H1 (cell line): Measurements from ENCODE around the gene SLC13A2.

Source experiments
- CTCF ChIP-seq, 3 experiments: IDR thresholded peaks; 1 replicate in 2 of 3; 2 replicates in 1 of 3; pipeline versions ENCODE4 v1.5.1 to v1.6.1; 2011; ENCODE audit warnings: low read length in 3 of 3, mild to moderate bottlenecking in 3 of 3, inconsistent platforms in 2 of 3, low read depth in 1 of 3, moderate library complexity in 1 of 3; ENCODE audit not compliant: insufficient read depth in 1 of 3; ENCODE audit errors: control extremely low read depth in 1 of 3
- EZH2 ChIP-seq: fragments of 200-600 bp; sonication (generic); IDR thresholded peaks from 2 replicates; pipeline ENCODE4 v1.7.1; 2012; ENCODE audit warnings: low read depth, mild to moderate bottlenecking, moderate library complexity, low read length, inconsistent platforms; ENCODE audit not compliant: severe bottlenecking
- NRF1 ChIP-seq: IDR thresholded peaks from 2 replicates; pipeline ENCODE4 v1.6.1; 2011; ENCODE audit warnings: mild to moderate bottlenecking, low read depth, low read length, improper control_type of control experiment
- RAD21 ChIP-seq, 2 experiments: IDR thresholded peaks in 1 of 2; conservative IDR thresholded peaks in 1 of 2; 2 replicates each; pipeline ENCODE4 v1.6.1; 2011; ENCODE audit warnings: low read depth in 2 of 2, low read length in 2 of 2, improper control_type of control experiment in 1 of 2, inconsistent platforms in 1 of 2, mild to moderate bottlenecking in 1 of 2, moderate library complexity in 1 of 2
- SAP30 ChIP-seq: fragments of 300-600 bp; sonication (generic); IDR thresholded peaks from 2 replicates; pipeline ENCODE4 v1.7.1; 2012; ENCODE audit warnings: low read length, moderate library complexity, mild to moderate bottlenecking, inconsistent platforms; ENCODE audit not compliant: insufficient read depth, insufficient replicate concordance

GRCh38 chr17:28492352-28493310 is 19.2 kb downstream of the SLC13A2 start:
- TF ChIP-seq EZH2: no peak
- TF ChIP-seq NRF1: no peak
- TF ChIP-seq RAD21 (IDR thresholded peaks at IDR 0.05 in 1 of 2, conservative IDR thresholded peaks at IDR 0.05 in 1 of 2; ENCODE audit: low read depth in 2 of 2, low read length in 2 of 2): no peak
- no peak for TF ChIP-seq SAP30
- no peak for TF ChIP-seq CTCF (IDR thresholded peaks at IDR 0.05; ENCODE audit: control extremely low read depth in 1 of 3, insufficient read depth in 1 of 3, low read depth in 1 of 3, low read length in 3 of 3)
